HG03575 (cell line): Measurements from ENCODE around the gene GABRB2.

Experiments used
- ATAC-seq: cut with Tn5 transposase; IDR thresholded peaks from one replicate; pipeline ENCODE4 v1.9.1; 2021; ENCODE audit not compliant: unreplicated experiment, insufficient number of reproducible peaks, low FRiP score; ENCODE audit errors: extremely low read depth

The GABRB2 gene

GRCh38 chr5:161400583-161400982 lies 145.9 kb downstream of the GABRB2 start:
- ATAC-seq = no peak

- ATAC-seq = no peak
Observed at GRCh38 chr5:161399996-161400562, 146.4 kb downstream of the GABRB2 start.

- ATAC-seq = no peak
Observed at GRCh38 chr5:161397448-161397847, 149.1 kb downstream of the GABRB2 start.

- ATAC-seq = no peak
Observed at GRCh38 chr5:161396171-161396570, 150.4 kb downstream of the GABRB2 start.

GRCh38 chr5:161391724-161392123 lies 154.8 kb downstream of the GABRB2 start:
- no peak for ATAC-seq

- no peak for ATAC-seq
Observed at GRCh38 chr5:161391016-161391415, 155.5 kb downstream of the GABRB2 start.

GRCh38 chr5:161387121-161387520 lies 159.4 kb downstream of the GABRB2 start:
- no peak for ATAC-seq

GRCh38 chr5:161385027-161385426 lies 161.5 kb downstream of the GABRB2 start:
- ATAC-seq = no peak

GRCh38 chr5:161382685-161383084 lies 163.8 kb downstream of the GABRB2 start:
- no peak for ATAC-seq

- ATAC-seq = no peak
Observed at GRCh38 chr5:161380486-161380885, 166.0 kb downstream of the GABRB2 start.

- ATAC-seq = no peak
Observed at GRCh38 chr5:161378701-161379100, 167.8 kb downstream of the GABRB2 start.

GRCh38 chr5:161376034-161376433 lies 170.5 kb downstream of the GABRB2 start:
- no peak for ATAC-seq

- ATAC-seq = peak; percentile 8
Observed at GRCh38 chr5:161373345-161373707, 173.2 kb downstream of the GABRB2 start.

- ATAC-seq = peak; percentile 71
Observed at GRCh38 chr5:161372682-161373344, 173.7 kb downstream of the GABRB2 start.

- ATAC-seq = no peak
Observed at GRCh38 chr5:161369022-161369421, 177.5 kb downstream of the GABRB2 start.

- no peak for ATAC-seq
Observed at GRCh38 chr5:161358446-161358845, 188.1 kb downstream of the GABRB2 start.

- ATAC-seq = no peak
Observed at GRCh38 chr5:161344234-161344633, 202.3 kb downstream of the GABRB2 start.

GRCh38 chr5:161342886-161343285 lies 203.6 kb downstream of the GABRB2 start:
- ATAC-seq = no peak

- no peak for ATAC-seq
Observed at GRCh38 chr5:161340012-161340411, 206.5 kb downstream of the GABRB2 start.

GRCh38 chr5:161333194-161333880 lies 213.2 kb downstream of the GABRB2 start:
- ATAC-seq = no peak
